Right renal pelvis (tissue), 4 donors: Measurements from ENCODE around the gene MAP4K4. TPM values are rescaled to one million over a fixed set of nuclear protein-coding genes. Genes with fewer than 3 reads are reported as not detected.

ENCODE experiments used
- DNase-seq, 4 donors: peaks; one replicate each; pipeline ENCODE4 v3.0.0-alpha.2; 2013; ENCODE audit warnings: low read depth in 4 of 4, low spot score in 3 of 4, missing footprints in 1 of 4
- polyA plus RNA-seq, 4 donors: library from polyadenylated mRNA; unstranded; fragments of 120-200 nt; gene quantifications; one replicate each; pipeline ENCODE4 v1.2.1, GENCODE V29; 2013; ENCODE audit not compliant: insufficient read length in 4 of 4

Gene MAP4K4
- polyA plus RNA-seq, 4 donors, result 67.5 to 82.6 (median 78.0) TPM

- no peak for DNase-seq
Observed at GRCh38 chr2:101782427-101782792, 84.9 kb downstream of the MAP4K4 start.

GRCh38 chr2:101787097-101787496 is 89.6 kb downstream of the MAP4K4 start:
- DNase-seq, result no peak

DNA sequence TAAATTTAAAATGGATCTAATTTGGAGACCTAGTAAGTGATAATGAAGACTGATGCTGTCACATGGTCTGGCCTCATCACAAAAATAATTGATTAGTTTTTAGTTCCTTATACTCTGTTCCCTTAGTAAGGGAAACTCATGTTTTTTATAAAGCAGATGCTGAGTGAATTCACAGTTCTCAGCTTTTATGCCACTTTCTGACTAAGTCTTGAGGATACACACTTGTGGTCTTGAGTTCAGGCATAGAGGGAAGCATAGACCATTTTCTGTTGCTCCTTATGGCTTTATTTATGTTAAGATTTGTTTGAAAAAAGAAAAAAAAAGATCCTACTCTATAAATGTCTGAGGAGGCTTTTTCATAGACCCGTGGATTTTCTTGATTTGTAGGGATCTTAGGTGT is 91.1 kb downstream of the MAP4K4 start:
- no peak for DNase-seq

- no peak for DNase-seq
Observed at GRCh38 chr2:101788995-101789970, 91.8 kb downstream of the MAP4K4 start.

GRCh38 chr2:101790416-101790815 is 92.9 kb downstream of the MAP4K4 start:
- DNase-seq, result no peak

- DNase-seq, result no peak
Observed at GRCh38 chr2:101790857-101791256, 93.3 kb downstream of the MAP4K4 start.

DNA sequence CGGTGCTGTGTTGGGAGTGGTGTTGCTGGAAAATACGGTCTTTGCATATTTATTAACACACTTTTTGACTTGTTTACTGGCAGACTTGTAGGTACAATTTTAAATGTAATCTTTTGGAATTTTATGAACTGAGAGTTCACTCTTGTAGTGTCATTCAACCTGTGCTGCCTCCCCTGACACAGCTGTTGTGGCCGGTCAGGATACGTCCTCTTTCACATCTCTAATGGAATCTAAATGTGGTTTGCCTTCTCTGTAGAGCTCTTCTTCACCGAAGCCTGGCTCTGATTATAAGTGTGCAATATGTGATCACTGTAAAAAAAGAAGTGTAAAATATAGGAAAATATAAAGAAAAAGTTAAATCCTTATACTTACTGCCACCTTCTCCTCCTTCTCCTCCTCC is 94.7 kb downstream of the MAP4K4 start:
- no peak for DNase-seq

DNA sequence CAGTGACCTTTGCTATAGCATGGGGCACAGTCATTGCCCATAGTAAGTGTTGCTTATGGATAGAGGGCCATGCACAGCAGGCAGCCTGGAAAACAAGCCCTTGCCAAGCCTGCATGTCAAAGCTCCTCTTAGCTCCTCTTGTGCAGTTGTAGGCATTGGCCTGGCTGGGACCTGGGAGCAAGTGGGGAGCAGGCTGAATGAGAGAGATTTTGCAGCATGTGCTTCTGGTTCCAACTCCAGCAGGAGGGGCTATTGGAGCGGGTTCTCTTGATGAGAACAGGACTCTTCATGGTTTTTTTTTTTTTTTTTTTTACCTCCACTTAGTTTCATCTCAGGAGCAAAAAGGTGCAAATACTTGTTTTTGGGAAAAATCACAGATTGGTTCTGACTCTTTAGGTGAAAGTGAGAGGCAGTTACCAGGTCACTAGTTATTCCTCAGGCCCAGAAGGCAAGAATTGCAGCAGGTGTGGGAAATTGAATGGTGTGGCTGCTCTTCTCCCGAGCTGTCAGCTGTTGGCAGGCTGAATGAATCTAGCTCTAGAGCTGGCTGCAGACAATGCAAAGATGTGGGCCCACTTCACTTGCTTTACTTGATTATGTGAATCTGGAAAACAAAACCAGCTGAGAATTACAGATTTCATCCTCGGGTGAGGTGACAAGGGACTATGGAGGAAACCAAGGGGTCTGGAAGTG is 95.9 kb downstream of the MAP4K4 start:
- no peak for DNase-seq

- no peak for DNase-seq
Observed at GRCh38 chr2:101794141-101794540, 96.6 kb downstream of the MAP4K4 start.

DNA sequence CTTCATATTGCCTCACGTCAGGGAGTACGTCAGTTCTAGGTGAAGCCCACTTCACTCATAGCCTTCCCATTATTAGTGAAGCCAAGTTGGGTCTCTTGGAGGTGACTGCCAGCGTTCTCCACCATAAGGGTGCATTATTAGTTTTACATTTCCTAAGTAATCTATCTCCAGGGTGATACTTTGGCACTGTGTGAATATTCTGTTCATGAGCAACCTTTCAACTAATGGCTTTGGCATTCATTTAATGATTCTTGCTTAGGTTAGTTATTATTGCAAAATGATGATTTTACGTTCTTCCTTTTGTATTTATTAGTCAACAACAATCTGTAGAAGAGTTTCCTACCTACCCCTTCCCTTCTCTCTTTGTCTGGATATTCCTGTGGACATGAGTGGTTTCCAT is 97.5 kb downstream of the MAP4K4 start:
- DNase-seq, result no peak

- no peak for DNase-seq
Observed at GRCh38 chr2:101796825-101797600, 99.5 kb downstream of the MAP4K4 start.

- DNase-seq, result no peak
Observed at GRCh38 chr2:101801496-101801895, 104.0 kb downstream of the MAP4K4 start.

DNA sequence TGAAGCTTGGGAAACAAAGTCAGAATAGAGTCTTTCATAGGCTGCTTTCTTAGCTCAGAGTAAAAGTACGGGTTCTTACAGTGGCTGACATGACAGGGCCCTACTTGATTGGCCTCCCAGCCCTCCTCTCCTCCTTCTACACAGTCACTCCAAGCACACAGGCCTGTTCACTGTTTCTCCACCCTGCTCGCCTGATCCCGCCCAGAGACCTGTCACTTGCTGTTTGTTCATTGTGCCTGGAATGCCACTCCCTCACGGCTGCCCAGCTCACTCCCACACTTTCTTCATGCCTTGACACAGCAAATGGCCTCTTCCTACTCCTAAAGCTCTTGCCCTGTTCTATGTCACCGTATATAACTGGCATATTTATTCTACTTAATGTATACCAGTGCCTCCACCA is 104.8 kb downstream of the MAP4K4 start:
- no peak for DNase-seq

DNA sequence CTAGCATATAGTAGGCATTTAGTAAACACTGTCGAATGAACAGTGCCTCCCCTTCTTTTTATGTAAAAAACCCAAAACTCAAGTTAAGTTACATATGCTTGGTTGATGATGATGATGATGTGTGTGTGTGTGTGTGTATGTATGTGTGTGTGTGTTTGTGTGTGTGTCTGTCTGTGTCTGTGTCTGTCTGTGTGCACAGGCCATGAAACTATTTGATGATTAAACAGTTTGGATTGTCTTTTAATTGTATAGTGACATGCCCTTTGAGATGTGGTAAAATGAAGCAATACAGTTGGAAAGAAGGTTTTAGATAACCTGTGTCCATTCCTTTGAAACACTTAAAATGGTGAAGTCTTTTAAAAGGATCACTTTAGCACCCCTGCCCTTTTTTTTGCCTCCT is 105.6 kb downstream of the MAP4K4 start:
- no peak for DNase-seq

DNA sequence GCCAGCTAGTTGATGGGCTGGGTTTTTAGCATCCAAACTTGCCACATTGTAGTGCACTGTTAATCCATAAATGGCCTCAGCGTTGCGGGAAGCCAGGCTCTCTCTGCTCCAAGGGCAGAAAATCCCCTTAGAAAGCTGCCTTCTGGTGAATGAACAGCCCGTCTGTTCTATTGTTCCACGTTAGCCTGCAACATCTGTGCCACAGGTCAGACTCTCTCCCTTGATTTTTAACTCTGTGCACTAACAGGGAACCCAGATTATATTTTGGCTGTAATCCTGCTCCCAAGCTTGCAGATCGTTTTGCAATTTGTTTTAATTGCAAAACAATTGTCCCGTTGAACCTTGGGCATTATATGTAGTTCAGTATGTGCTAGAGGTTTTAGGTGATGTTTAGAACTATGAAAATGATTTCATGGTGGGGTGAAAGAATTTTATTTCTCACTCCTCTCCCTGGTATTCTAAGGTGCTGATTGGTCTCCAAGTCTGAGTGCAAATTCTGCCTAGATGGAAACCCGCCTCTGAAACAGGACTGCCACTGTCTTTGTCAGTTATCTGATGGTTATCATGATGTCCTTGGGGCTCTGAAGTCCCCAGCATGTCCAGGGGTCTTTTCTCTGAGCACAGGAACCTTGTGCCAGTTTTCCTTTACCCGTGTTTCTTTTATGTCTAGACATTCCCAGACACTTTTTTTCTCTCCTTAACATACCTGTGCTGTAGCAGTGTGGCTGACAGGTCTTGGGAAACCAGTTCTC is 106.6 kb downstream of the MAP4K4 start:
- DNase-seq, result no peak

DNA sequence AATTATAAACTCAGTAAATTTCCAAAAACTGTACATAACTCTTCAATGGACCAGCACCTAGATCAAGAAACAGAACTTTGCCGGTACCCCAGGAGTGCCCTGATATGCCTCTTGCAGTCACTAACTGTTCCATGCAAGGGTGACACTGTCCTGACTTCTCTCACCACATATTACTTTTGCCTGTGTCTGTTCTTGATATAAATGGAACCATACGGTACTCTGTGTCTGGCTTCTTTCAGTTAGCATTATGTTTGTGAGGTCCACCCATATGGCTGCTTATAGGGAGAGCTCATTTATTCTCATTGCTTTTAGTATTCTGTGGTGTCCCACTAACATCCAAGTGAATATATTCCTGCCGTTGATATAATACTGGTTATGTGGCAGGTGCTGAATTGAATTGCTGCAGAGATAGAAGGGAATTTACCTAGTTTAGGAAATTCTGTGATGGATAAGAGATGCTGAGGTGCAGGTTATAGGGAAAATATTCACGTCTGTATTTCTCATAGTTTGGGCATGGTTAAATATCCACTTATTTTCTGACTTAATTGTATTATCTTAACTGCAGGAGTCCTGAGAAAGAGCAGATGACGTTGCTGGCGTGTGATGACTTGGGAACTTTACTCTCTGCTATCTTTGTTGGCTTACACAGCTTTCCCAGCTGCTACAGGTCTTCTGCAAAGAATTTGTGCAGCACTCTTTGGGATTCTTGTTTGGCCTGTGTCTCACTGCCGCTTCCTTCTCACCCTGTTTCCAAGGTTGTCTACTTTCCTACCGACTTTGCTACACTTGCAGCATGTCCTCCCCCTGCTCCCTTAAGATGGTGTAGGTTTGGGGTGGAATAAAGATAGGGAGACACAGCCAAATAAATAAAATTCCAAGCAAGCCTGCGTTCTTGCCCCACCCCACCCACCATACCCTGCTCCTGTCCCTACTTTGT is 107.9 kb downstream of the MAP4K4 start:
- no peak for DNase-seq

GRCh38 chr2:101806123-101806522 is 108.6 kb downstream of the MAP4K4 start:
- DNase-seq, result no peak

GRCh38 chr2:101806701-101807100 is 109.2 kb downstream of the MAP4K4 start:
- no peak for DNase-seq

GRCh38 chr2:101807242-101807641 is 109.7 kb downstream of the MAP4K4 start:
- no peak for DNase-seq
